HepG2 (cell line): Measurements from ENCODE around the gene ARMH3. TPM values are rescaled to one million over a fixed set of nuclear protein-coding genes. Genes with fewer than 3 reads are reported as not detected.

Experiments used
- PAWR ChIP-seq: sonication (generic); formaldehyde crosslinking; IDR thresholded peaks from 2 replicates; pipeline ENCODE4 v1.4.0; 2020; ENCODE audit warnings: missing genetic modification reagents, mild to moderate bottlenecking, borderline replicate concordance
- REXO4 ChIP-seq: sonication (generic); formaldehyde crosslinking; IDR thresholded peaks from 2 replicates; pipeline ENCODE4 v1.8.0; 2022; ENCODE audit warnings: missing genetic modification reagents, mild to moderate bottlenecking, borderline replicate concordance
- THAP11 ChIP-seq: IDR thresholded peaks from 2 replicates; pipeline ENCODE4 v1.6.1; 2016; ENCODE audit warnings: missing biosample characterization, missing genetic modification reagents
- ZFP37 ChIP-seq: sonication (generic); formaldehyde crosslinking; IDR thresholded peaks from 2 replicates; pipeline ENCODE4 v1.4.0; 2020; ENCODE audit warnings: missing genetic modification reagents, borderline replicate concordance
- ZNF230 ChIP-seq: sonication (generic); formaldehyde crosslinking; IDR thresholded peaks from 2 replicates; pipeline ENCODE4 v1.4.0; 2020; ENCODE audit warnings: mild to moderate bottlenecking, missing genetic modification reagents
- ZNF354B ChIP-seq: sonication (generic); formaldehyde crosslinking; IDR thresholded peaks from 2 replicates; pipeline ENCODE4 v1.8.0; 2022; ENCODE audit warnings: mild to moderate bottlenecking, missing genetic modification reagents
- ZNF614 ChIP-seq: IDR thresholded peaks from 2 replicates; pipeline ENCODE4 v1.6.1; 2018; ENCODE audit warnings: missing biosample characterization, missing genetic modification reagents, inconsistent platforms, borderline replicate concordance
- ZNF724P ChIP-seq: sonication (generic); formaldehyde crosslinking; IDR thresholded peaks from 2 replicates; pipeline ENCODE4 v1.8.0; 2022; ENCODE audit warnings: missing genetic modification reagents, borderline replicate concordance
- ZNF883 ChIP-seq: sonication (generic); formaldehyde crosslinking; IDR thresholded peaks from 2 replicates; pipeline ENCODE4 v1.5.1; 2020; ENCODE audit warnings: mild to moderate bottlenecking, missing genetic modification reagents; ENCODE audit errors: not compliant biosample characterization
- ZSCAN30 ChIP-seq: sonication (generic); formaldehyde crosslinking; IDR thresholded peaks from 2 replicates; pipeline ENCODE4 v1.5.0; 2020; ENCODE audit warnings: mild to moderate bottlenecking, missing genetic modification reagents
- polyA plus RNA-seq, 8 experiments: library from polyadenylated mRNA; depleted of rRNA in 3 of 8; stranded (reverse) in 7 of 8; unstranded in 1 of 8; fragments of >200 nt; fragmentation: Illumina TruSeq in 4 of 8; extraction: Trizol in 4 of 8; gene quantifications; 2 replicates each; pipeline versions ENCODE4 v1.2.1 to v1.2.3, GENCODE V29; 2011 to 2016; ENCODE audit warnings: low read depth in 4 of 8, missing spikeins in 1 of 8, mixed read lengths in 1 of 8; ENCODE audit not compliant: insufficient read depth in 1 of 8
- total RNA-seq, 5 experiments: library from RNA; depleted of rRNA; stranded (reverse); fragments of >200 nt; fragmentation: Illumina TruSeq; extraction: Trizol; gene quantifications; 2 replicates each; pipeline ENCODE4 v1.2.3, GENCODE V29; 2016; ENCODE audit warnings: low read depth in 1 of 5
- TF ChIP-seq, protein P1 (sequence below): sonication (generic); formaldehyde crosslinking; IDR thresholded peaks from 2 replicates; pipeline ENCODE4 v1.8.1; 2022; ENCODE audit warnings: low read depth, mild to moderate bottlenecking, missing genetic modification reagents
- TF ChIP-seq, protein P2 (sequence below): sonication (generic); formaldehyde crosslinking; IDR thresholded peaks from 2 replicates; pipeline ENCODE4 v1.8.0; 2022; ENCODE audit warnings: mild to moderate bottlenecking, missing genetic modification reagents, moderate library complexity
- TF ChIP-seq, protein P3 (sequence below): sonication (generic); formaldehyde crosslinking; IDR thresholded peaks from 2 replicates; pipeline ENCODE4 v1.4.0; 2020; ENCODE audit warnings: missing genetic modification reagents, borderline replicate concordance
- TF ChIP-seq, protein P4 (sequence below): sonication (generic); formaldehyde crosslinking; IDR thresholded peaks from 2 replicates; pipeline ENCODE4 v1.5.0; 2020; ENCODE audit warnings: missing genetic modification reagents
- TF ChIP-seq, protein P5 (sequence below): sonication (generic); formaldehyde crosslinking; IDR thresholded peaks from 2 replicates; pipeline ENCODE4 v1.4.0; 2020; ENCODE audit warnings: missing genetic modification reagents, mild to moderate bottlenecking, borderline replicate concordance
- TF ChIP-seq, protein P6 (sequence below): sonication (generic); formaldehyde crosslinking; conservative IDR thresholded peaks from 2 replicates; pipeline ENCODE4 v1.8.0; 2022; ENCODE audit warnings: mild to moderate bottlenecking, moderate library complexity, missing genetic modification reagents

Gene ARMH3
- total and polyA plus RNA-seq, 2 of the 13 experiments (the other 11 are each of a cell fraction or from before 2014, with no cell fraction given): 8.4 to 16.9 TPM

DNA sequence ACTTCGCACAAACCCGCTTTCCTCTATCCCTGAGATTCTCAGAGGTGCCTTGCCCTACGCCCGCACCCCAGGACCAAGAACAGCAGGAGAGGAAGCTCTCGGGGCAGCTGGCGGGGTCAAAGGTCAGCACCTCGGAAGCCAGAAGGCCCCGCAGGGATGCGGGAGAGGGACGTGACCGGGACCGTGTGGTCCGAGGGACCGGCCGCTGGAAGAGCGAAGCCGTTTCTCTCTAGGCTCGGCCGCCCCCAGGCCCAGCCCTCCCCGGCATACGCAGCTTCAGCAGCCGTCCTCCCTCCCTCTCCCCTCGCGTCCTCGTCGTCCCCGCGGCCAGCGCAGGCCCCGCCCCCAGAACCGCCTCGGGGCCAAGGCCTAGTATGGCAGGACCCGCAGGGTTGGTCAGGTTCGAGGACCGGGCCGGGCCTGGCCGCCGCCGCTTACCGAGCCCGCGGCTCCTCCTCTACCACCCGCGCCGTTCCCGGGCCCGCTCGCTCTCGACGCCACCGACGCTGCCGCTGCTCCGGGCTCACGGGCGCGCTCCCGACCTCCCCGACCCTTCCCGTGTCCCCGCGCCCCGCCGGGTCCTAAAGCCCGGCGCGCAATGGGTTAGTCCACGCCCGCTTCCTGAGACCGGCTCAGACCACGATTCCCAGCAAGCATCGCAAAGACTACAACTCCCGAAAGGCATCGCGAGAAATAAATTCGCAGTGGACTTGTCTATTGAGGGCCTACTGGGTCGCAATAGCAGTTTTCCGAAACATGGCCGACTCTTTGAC lies at the start of gene ARMH3 (continued):
- TF ChIP-seq ZSCAN30 (CRISPR knock-in tag) (no peak), THAP11 (CRISPR knock-in tag) (peak; percentile 100), ZNF354B (CRISPR knock-in tag) (peak; percentile 47; the same call in 1 of the 2 replicates), ZNF724P (CRISPR knock-in tag) (0 out of 2 replicates have a peak, but pooled peaks have one; percentile 35), ZNF230 (CRISPR knock-in tag) (no peak), REXO4 (CRISPR knock-in tag) (no peak), ZFP37 (CRISPR knock-in tag) (0 out of 2 replicates have a peak, but pooled peaks have one; percentile 61), PAWR (CRISPR knock-in tag) (no peak), ZNF883 (CRISPR knock-in tag) (peak; percentile 79), ZNF614 (peak; percentile 91; the same call in 1 of the 2 replicates)
- TF ChIP-seq, protein P1, sequence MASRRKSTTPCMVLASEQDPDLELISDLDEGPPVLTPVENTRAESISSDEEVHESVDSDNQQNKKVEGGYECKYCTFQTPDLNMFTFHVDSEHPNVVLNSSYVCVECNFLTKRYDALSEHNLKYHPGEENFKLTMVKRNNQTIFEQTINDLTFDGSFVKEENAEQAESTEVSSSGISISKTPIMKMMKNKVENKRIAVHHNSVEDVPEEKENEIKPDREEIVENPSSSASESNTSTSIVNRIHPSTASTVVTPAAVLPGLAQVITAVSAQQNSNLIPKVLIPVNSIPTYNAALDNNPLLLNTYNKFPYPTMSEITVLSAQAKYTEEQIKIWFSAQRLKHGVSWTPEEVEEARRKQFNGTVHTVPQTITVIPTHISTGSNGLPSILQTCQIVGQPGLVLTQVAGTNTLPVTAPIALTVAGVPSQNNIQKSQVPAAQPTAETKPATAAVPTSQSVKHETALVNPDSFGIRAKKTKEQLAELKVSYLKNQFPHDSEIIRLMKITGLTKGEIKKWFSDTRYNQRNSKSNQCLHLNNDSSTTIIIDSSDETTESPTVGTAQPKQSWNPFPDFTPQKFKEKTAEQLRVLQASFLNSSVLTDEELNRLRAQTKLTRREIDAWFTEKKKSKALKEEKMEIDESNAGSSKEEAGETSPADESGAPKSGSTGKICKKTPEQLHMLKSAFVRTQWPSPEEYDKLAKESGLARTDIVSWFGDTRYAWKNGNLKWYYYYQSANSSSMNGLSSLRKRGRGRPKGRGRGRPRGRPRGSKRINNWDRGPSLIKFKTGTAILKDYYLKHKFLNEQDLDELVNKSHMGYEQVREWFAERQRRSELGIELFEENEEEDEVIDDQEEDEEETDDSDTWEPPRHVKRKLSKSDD (CRISPR knock-in tag): peak; percentile 64; the same call in 1 of the 2 replicates
- TF ChIP-seq, protein P2, sequence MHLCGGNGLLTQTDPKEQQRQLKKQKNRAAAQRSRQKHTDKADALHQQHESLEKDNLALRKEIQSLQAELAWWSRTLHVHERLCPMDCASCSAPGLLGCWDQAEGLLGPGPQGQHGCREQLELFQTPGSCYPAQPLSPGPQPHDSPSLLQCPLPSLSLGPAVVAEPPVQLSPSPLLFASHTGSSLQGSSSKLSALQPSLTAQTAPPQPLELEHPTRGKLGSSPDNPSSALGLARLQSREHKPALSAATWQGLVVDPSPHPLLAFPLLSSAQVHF (CRISPR knock-in tag): no peak
- TF ChIP-seq, protein P3, sequence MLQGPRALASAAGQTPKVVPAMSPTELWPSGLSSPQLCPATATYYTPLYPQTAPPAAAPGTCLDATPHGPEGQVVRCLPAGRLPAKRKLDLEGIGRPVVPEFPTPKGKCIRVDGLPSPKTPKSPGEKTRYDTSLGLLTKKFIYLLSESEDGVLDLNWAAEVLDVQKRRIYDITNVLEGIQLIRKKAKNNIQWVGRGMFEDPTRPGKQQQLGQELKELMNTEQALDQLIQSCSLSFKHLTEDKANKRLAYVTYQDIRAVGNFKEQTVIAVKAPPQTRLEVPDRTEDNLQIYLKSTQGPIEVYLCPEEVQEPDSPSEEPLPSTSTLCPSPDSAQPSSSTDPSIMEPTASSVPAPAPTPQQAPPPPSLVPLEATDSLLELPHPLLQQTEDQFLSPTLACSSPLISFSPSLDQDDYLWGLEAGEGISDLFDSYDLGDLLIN (CRISPR knock-in tag): peak; percentile 83; the same call in 1 of the 2 replicates
- TF ChIP-seq, protein P4, sequence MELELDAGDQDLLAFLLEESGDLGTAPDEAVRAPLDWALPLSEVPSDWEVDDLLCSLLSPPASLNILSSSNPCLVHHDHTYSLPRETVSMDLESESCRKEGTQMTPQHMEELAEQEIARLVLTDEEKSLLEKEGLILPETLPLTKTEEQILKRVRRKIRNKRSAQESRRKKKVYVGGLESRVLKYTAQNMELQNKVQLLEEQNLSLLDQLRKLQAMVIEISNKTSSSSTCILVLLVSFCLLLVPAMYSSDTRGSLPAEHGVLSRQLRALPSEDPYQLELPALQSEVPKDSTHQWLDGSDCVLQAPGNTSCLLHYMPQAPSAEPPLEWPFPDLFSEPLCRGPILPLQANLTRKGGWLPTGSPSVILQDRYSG (CRISPR knock-in tag): 0 out of 2 replicates have a peak, but pooled peaks have one; percentile 89
- TF ChIP-seq, protein P5, sequence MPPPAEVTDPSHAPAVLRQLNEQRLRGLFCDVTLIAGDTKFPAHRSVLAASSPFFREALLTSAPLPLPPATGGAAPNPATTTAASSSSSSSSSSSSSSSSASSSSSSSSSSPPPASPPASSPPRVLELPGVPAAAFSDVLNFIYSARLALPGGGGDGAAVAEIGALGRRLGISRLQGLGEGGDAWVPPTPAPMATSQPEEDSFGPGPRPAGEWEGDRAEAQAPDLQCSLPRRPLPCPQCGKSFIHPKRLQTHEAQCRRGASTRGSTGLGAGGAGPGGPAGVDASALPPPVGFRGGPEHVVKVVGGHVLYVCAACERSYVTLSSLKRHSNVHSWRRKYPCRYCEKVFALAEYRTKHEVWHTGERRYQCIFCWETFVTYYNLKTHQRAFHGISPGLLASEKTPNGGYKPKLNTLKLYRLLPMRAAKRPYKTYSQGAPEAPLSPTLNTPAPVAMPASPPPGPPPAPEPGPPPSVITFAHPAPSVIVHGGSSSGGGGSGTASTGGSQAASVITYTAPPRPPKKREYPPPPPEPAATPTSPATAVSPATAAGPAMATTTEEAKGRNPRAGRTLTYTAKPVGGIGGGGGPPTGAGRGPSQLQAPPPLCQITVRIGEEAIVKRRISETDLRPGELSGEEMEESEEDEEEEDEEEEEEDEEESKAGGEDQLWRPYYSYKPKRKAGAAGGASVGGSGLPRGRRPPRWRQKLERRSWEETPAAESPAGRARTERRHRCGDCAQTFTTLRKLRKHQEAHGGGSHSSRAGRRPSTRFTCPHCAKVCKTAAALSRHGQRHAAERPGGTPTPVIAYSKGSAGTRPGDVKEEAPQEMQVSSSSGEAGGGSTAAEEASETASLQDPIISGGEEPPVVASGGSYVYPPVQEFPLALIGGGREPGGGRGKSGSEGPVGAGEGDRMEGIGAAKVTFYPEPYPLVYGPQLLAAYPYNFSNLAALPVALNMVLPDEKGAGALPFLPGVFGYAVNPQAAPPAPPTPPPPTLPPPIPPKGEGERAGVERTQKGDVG (CRISPR knock-in tag): no peak
- TF ChIP-seq, protein P6, sequence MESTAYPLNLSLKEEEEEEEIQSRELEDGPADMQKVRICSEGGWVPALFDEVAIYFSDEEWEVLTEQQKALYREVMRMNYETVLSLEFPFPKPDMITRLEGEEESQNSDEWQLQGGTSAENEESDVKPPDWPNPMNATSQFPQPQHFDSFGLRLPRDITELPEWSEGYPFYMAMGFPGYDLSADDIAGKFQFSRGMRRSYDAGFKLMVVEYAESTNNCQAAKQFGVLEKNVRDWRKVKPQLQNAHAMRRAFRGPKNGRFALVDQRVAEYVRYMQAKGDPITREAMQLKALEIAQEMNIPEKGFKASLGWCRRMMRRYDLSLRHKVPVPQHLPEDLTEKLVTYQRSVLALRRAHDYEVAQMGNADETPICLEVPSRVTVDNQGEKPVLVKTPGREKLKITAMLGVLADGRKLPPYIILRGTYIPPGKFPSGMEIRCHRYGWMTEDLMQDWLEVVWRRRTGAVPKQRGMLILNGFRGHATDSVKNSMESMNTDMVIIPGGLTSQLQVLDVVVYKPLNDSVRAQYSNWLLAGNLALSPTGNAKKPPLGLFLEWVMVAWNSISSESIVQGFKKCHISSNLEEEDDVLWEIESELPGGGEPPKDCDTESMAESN: peak; percentile 88
